H1 (cell line): ENCODE data around the gene ADGB. TPM values are rescaled to one million over a fixed set of nuclear protein-coding genes. Genes with fewer than 3 reads are reported as not detected.

Experiments
- BACH1 ChIP-seq: IDR thresholded peaks from 2 replicates; pipeline ENCODE4 v1.6.1; 2012; ENCODE audit warnings: low read length, improper control_type of control experiment
- CEBPB ChIP-seq: IDR thresholded peaks from 2 replicates; pipeline ENCODE4 v1.6.1; 2012; ENCODE audit warnings: low read depth, low read length
- CREB1 ChIP-seq: IDR thresholded peaks from 2 replicates; pipeline ENCODE4 v1.6.1; 2012; ENCODE audit warnings: inconsistent platforms
- CTBP2 ChIP-seq: IDR thresholded peaks from 2 replicates; pipeline ENCODE4 v1.7.0; 2011; ENCODE audit warnings: borderline replicate concordance, mild to moderate bottlenecking, moderate library complexity, mixed read lengths, low read length; ENCODE audit not compliant: insufficient read depth, insufficient read length
- KDM1A ChIP-seq: fragments of 200-600, 300-600 bp; sonication (generic); IDR thresholded peaks from 2 replicates; pipeline ENCODE4 v1.7.1; 2016; ENCODE audit warnings: mild to moderate bottlenecking, low read length, borderline replicate concordance
- KDM4A ChIP-seq: IDR thresholded peaks from one replicate; pipeline ENCODE4 v1.7.1; 2012; ENCODE audit warnings: low read depth, mild to moderate bottlenecking, moderate library complexity, low read length, inconsistent platforms; ENCODE audit not compliant: severe bottlenecking
- KDM5A ChIP-seq: fragments of 200-600 bp; IDR thresholded peaks from 2 replicates; pipeline ENCODE4 v1.7.1; 2012; ENCODE audit warnings: mild to moderate bottlenecking, low read length, inconsistent platforms, mixed read lengths
- MAFK ChIP-seq: IDR thresholded peaks from 2 replicates; pipeline ENCODE4 v1.6.1; 2012; ENCODE audit warnings: low read depth, mild to moderate bottlenecking, improper control_type of control experiment, low read length
- MAX ChIP-seq: IDR thresholded peaks from 2 replicates; pipeline ENCODE4 v1.6.1; 2012; ENCODE audit warnings: inconsistent platforms
- NRF1 ChIP-seq: IDR thresholded peaks from 2 replicates; pipeline ENCODE4 v1.6.1; 2011; ENCODE audit warnings: mild to moderate bottlenecking, low read depth, low read length, improper control_type of control experiment
- PHF8 ChIP-seq: fragments of 200-600 bp; sonication (generic); conservative IDR thresholded peaks from 2 replicates; pipeline ENCODE4 v1.7.1; 2012; ENCODE audit warnings: low read depth, mild to moderate bottlenecking, inconsistent platforms, low read length, moderate library complexity
- RAD21 ChIP-seq, 2 experiments: IDR thresholded peaks in 1 of 2; conservative IDR thresholded peaks in 1 of 2; 2 replicates each; pipeline ENCODE4 v1.6.1; 2011; ENCODE audit warnings: low read depth in 2 of 2, low read length in 2 of 2, improper control_type of control experiment in 1 of 2, inconsistent platforms in 1 of 2, mild to moderate bottlenecking in 1 of 2, moderate library complexity in 1 of 2
- RBBP5 ChIP-seq: IDR thresholded peaks from 2 replicates; pipeline ENCODE4 v1.7.1; 2012; ENCODE audit warnings: low read depth, mild to moderate bottlenecking, inconsistent platforms, low read length, moderate library complexity, borderline replicate concordance
- SP1 ChIP-seq: IDR thresholded peaks from 2 replicates; pipeline ENCODE4 v1.6.1; 2011; ENCODE audit warnings: low read depth, low read length
- SP4 ChIP-seq: IDR thresholded peaks from 2 replicates; pipeline ENCODE4 v1.6.1; 2012; ENCODE audit warnings: low read length, inconsistent platforms
- TAF1 ChIP-seq: IDR thresholded peaks from 2 replicates; pipeline ENCODE4 v1.6.1; 2011; ENCODE audit warnings: mild to moderate bottlenecking, low read depth, low read length
- YY1 ChIP-seq: IDR thresholded peaks from 2 replicates; pipeline ENCODE4 v1.6.1; 2011; ENCODE audit warnings: low read depth, mild to moderate bottlenecking, low read length
- polyA plus RNA-seq, 7 experiments: library from polyadenylated mRNA; depleted of rRNA in 3 of 7; stranded (reverse) in 5 of 7; unstranded in 2 of 7; fragments of >200 nt in 5 of 7; fragments of 200-250 nt in 2 of 7; gene quantifications; 1 replicate in 5 of 7; 2 replicates in 1 of 7; 4 replicates in 1 of 7; pipeline versions ENCODE4 v1.2.1 to v1.2.3, GENCODE V29; 2011 to 2013; ENCODE audit warnings: missing spikeins in 2 of 7, mixed read lengths in 2 of 7
- total RNA-seq: library from RNA; stranded (reverse); fragmentation: NEBNext Ultra II Directional; extraction: Animal tissue kit (Norgen Biotek cat#: 25700); gene quantifications from 2 replicates; pipeline ENCODE4 v1.2.1, GENCODE V29; 2021

The ADGB gene
- total and polyA plus RNA-seq, 2 of the 8 experiments (the other 6 are each of a cell fraction or from before 2014, with no cell fraction given): not detected

- TF ChIP-seq RAD21 (IDR thresholded peaks at IDR 0.05 in 1 of 2, conservative IDR thresholded peaks at IDR 0.05 in 1 of 2; ENCODE audit: low read depth in 2 of 2, low read length in 2 of 2): peak; percentile 93 to 94
- TF ChIP-seq YY1: peak; percentile 76
- TF ChIP-seq CEBPB: peak; percentile 99
- TF ChIP-seq MAX: peak; percentile 44
- TF ChIP-seq NRF1: peak; percentile 15; the same call in 1 of the 2 replicates
- TF ChIP-seq KDM4A: peak; percentile 57
- peak; percentile 34; the same call in 1 of the 2 replicates for TF ChIP-seq BACH1
- TF ChIP-seq CREB1: peak; percentile 84
- TF ChIP-seq KDM1A: peak; percentile 82; the same call in 1 of the 2 replicates
- no peak for TF ChIP-seq SP1
- TF ChIP-seq SP4: no peak
- no peak for TF ChIP-seq KDM5A
- TF ChIP-seq PHF8: no peak
- peak; percentile 44 for TF ChIP-seq CTBP2
- peak; percentile 42; the same call in 1 of the 2 replicates for TF ChIP-seq MAFK
- TF ChIP-seq RBBP5: 0 out of 2 replicates have a peak, but pooled peaks have one; percentile 40
- no peak for TF ChIP-seq TAF1
Measured at GRCh38 chr6:146857180-146857979, 258.6 kb downstream of the ADGB start (continued).
